ENCODE measurements around the gene KCNIP3.

Gene KCNIP3

DNA sequence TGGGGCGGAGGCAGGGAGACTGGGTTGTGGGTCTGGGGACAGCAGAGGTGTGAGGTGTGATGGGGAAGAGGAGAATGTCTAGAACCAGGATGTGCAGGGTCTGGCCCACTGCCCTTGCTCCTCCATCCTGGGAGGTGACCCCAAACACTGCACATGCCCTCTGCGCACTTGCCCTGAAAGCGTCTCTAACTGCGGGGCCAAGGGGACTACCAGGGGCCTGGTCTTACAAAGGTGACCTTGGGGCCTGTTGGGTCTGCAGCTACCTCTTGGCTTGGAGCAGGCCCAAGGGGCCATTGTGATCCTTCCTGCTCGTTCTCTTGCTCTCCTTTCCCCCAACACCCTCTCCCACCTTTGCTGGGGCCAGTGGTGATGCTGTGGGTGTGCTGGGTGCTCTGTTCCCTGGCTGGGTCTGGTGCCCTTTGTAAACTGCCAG is 57.3 kb downstream of the KCNIP3 start (continued):
- TF ChIP-seq, protein P1, sequence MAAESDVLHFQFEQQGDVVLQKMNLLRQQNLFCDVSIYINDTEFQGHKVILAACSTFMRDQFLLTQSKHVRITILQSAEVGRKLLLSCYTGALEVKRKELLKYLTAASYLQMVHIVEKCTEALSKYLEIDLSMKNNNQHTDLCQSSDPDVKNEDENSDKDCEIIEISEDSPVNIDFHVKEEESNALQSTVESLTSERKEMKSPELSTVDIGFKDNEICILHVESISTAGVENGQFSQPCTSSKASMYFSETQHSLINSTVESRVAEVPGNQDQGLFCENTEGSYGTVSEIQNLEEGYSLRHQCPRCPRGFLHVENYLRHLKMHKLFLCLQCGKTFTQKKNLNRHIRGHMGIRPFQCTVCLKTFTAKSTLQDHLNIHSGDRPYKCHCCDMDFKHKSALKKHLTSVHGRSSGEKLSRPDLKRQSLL (tag by site-specific recombination; IDR thresholded peaks at IDR 0.05): no peak
- TF ChIP-seq, protein P2, sequence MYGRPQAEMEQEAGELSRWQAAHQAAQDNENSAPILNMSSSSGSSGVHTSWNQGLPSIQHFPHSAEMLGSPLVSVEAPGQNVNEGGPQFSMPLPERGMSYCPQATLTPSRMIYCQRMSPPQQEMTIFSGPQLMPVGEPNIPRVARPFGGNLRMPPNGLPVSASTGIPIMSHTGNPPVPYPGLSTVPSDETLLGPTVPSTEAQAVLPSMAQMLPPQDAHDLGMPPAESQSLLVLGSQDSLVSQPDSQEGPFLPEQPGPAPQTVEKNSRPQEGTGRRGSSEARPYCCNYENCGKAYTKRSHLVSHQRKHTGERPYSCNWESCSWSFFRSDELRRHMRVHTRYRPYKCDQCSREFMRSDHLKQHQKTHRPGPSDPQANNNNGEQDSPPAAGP (tag by site-specific recombination; IDR thresholded peaks at IDR 0.05): no peak
- TF ChIP-seq ZNF433 (tag by site-specific recombination; IDR thresholded peaks at IDR 0.05; ENCODE audit: low read depth) (no peak), ZNF2 (tag by site-specific recombination; IDR thresholded peaks at IDR 0.05) (no peak)

DNA sequence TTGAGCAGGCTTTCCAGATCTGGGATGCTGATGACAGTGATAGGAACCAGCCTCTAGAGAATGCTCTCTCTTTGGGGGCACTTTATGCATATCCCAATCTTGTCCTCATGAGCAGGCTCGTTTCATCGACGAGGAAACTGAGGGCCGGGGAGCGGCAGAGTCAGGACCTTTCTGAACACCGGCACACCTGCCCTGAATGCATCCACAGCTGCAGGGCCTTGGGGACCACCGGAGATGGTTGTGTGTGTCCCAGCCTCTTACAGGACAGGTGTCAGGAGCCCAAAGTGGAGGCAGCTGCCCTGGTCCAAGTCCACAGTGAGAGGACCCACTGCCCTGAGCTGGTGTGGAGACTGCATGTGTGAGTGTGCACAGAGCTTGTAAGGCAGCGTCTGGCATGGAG is 57.8 kb downstream of the KCNIP3 start:
- CTCF ChIA-PET: interaction anchor here (0.6 to 1.5 kb wide), 3 partner anchors 10 to 123 kb away, joined by 3 to 4 read pairs (median 3); no protein-coding TSS in a partner anchor
- Histone ChIP-seq H3K27ac (ENCODE audit: extremely low read depth, low read depth, low read length) (no peak overlapping the region), H3K4me1 (ENCODE audit: control insufficient read depth, insufficient read depth, low read length) (no peaks in the 10 kb centered on the region), H3K36me3 (ENCODE audit: control insufficient read depth in 2 of 2, insufficient read depth in 1 of 2, low read length in 2 of 2) (no peaks in the 10 kb centered on the region), H3K4me3 (ENCODE audit: low read depth, low read length) (no peak overlapping the region), H3K9me3 (ENCODE audit: control insufficient read depth, insufficient read depth, low read depth, low read length) (no peaks in the 10 kb centered on the region)
- POLR2A ChIA-PET: no interaction called here
- TF ChIP-seq ZNF248 (tag by site-specific recombination; IDR thresholded peaks at IDR 0.05) (no peak), ZNF658 (tag by site-specific recombination; IDR thresholded peaks at IDR 0.05) (no peak), KLF1 (tag by site-specific recombination; IDR thresholded peaks at IDR 0.05) (no peak), KLF10 (tag by site-specific recombination; IDR thresholded peaks at IDR 0.05) (no peak), HOXD13 (CRISPR knock-in tag; IDR thresholded peaks at IDR 0.05; ENCODE audit: borderline replicate concordance) (no peak), PRDM1 (tag by site-specific recombination; IDR thresholded peaks at IDR 0.05) (no peak), ZNF660 (tag by site-specific recombination; IDR thresholded peaks at IDR 0.05) (no peak), ZBTB17 (tag by site-specific recombination; IDR thresholded peaks at IDR 0.05) (no peak), ZNF114 (tag by site-specific recombination; IDR thresholded peaks at IDR 0.05) (no peak), ZNF140 (tag by site-specific recombination; IDR thresholded peaks at IDR 0.05) (no peak), ZNF302 (tag by site-specific recombination; IDR thresholded peaks at IDR 0.05; ENCODE audit: low read depth) (no peak)
- TF ChIP-seq, protein P3, sequence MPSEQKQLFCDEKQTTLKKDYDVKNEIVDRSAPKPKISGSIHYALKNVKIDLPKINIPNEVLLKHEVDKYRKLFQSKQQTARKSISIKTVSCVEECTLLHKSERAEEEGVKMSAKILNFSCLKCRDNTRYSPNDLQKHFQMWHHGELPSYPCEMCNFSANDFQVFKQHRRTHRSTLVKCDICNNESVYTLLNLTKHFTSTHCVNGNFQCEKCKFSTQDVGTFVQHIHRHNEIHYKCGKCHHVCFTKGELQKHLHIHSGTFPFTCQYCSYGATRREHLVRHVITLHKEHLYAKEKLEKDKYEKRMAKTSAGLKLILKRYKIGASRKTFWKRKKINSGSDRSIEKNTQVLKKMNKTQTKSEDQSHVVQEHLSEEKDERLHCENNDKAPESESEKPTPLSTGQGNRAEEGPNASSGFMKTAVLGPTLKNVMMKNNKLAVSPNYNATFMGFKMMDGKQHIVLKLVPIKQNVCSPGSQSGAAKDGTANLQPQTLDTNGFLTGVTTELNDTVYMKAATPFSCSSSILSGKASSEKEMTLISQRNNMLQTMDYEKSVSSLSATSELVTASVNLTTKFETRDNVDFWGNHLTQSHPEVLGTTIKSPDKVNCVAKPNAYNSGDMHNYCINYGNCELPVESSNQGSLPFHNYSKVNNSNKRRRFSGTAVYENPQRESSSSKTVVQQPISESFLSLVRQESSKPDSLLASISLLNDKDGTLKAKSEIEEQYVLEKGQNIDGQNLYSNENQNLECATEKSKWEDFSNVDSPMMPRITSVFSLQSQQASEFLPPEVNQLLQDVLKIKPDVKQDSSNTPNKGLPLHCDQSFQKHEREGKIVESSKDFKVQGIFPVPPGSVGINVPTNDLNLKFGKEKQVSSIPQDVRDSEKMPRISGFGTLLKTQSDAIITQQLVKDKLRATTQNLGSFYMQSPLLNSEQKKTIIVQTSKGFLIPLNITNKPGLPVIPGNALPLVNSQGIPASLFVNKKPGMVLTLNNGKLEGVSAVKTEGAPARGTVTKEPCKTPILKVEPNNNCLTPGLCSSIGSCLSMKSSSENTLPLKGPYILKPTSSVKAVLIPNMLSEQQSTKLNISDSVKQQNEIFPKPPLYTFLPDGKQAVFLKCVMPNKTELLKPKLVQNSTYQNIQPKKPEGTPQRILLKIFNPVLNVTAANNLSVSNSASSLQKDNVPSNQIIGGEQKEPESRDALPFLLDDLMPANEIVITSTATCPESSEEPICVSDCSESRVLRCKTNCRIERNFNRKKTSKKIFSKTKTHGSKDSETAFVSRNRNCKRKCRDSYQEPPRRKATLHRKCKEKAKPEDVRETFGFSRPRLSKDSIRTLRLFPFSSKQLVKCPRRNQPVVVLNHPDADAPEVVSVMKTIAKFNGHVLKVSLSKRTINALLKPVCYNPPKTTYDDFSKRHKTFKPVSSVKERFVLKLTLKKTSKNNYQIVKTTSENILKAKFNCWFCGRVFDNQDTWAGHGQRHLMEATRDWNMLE (tag by site-specific recombination; conservative IDR thresholded peaks at IDR 0.05; ENCODE audit: low read depth): no peak
- TF ChIP-seq, protein P4, sequence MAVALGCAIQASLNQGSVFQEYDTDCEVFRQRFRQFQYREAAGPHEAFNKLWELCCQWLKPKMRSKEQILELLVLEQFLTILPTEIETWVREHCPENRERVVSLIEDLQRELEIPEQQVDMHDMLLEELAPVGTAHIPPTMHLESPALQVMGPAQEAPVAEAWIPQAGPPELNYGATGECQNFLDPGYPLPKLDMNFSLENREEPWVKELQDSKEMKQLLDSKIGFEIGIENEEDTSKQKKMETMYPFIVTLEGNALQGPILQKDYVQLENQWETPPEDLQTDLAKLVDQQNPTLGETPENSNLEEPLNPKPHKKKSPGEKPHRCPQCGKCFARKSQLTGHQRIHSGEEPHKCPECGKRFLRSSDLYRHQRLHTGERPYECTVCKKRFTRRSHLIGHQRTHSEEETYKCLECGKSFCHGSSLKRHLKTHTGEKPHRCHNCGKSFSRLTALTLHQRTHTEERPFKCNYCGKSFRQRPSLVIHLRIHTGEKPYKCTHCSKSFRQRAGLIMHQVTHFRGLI (tag by site-specific recombination; IDR thresholded peaks at IDR 0.05): no peak
- TF ChIP-seq, protein P5, sequence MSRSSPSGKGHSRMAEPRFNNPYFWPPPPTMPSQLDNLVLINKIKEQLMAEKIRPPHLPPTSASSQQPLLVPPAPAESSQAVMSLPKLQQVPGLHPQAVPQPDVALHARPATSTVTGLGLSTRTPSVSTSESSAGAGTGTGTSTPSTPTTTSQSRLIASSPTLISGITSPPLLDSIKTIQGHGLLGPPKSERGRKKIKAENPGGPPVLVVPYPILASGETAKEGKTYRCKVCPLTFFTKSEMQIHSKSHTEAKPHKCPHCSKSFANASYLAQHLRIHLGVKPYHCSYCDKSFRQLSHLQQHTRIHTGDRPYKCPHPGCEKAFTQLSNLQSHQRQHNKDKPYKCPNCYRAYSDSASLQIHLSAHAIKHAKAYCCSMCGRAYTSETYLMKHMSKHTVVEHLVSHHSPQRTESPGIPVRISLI (tag by site-specific recombination; IDR thresholded peaks at IDR 0.05): no peak
- TF ChIP-seq, protein P6, sequence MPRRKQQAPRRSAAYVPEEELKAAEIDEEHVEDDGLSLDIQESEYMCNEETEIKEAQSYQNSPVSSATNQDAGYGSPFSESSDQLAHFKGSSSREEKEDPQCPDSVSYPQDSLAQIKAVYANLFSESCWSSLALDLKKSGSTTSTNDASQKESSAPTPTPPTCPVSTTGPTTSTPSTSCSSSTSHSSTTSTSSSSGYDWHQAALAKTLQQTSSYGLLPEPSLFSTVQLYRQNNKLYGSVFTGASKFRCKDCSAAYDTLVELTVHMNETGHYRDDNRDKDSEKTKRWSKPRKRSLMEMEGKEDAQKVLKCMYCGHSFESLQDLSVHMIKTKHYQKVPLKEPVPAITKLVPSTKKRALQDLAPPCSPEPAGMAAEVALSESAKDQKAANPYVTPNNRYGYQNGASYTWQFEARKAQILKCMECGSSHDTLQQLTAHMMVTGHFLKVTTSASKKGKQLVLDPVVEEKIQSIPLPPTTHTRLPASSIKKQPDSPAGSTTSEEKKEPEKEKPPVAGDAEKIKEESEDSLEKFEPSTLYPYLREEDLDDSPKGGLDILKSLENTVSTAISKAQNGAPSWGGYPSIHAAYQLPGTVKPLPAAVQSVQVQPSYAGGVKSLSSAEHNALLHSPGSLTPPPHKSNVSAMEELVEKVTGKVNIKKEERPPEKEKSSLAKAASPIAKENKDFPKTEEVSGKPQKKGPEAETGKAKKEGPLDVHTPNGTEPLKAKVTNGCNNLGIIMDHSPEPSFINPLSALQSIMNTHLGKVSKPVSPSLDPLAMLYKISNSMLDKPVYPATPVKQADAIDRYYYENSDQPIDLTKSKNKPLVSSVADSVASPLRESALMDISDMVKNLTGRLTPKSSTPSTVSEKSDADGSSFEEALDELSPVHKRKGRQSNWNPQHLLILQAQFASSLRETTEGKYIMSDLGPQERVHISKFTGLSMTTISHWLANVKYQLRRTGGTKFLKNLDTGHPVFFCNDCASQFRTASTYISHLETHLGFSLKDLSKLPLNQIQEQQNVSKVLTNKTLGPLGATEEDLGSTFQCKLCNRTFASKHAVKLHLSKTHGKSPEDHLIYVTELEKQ (tag by site-specific recombination; IDR thresholded peaks at IDR 0.05; ENCODE audit: borderline replicate concordance): no peak
